Measurements from ENCODE around the gene ACY1.

GRCh38 chr3:52034651-52035050 lies 51.3 kb downstream of the ACY1 start:
- TF ChIP-seq CTCF (IDR thresholded peaks at IDR 0.05): no peak
- no peak for TF ChIP-seq POLR2A (IDR thresholded peaks at IDR 0.05)
- TF ChIP-seq EP300 (IDR thresholded peaks at IDR 0.05): no peak
- no peak for TF ChIP-seq POLR2AphosphoS5 (IDR thresholded peaks at IDR 0.05)

Measured in suprapubic skin (tissue), 4 donors.